H1 (cell line): ENCODE results near the gene NOD2. TPM values are rescaled to one million over a fixed set of nuclear protein-coding genes. Genes with fewer than 3 reads are reported as not detected.

Experiments
- CTCF ChIA-PET: fragments of 300-600 bp; sonication (Branson Sonifier 250); formaldehyde crosslinking; loops from one replicate; lab custom pipeline; 2021; ENCODE audit not compliant: partially characterized antibody; lab: Charles Lee
- POLR2A ChIA-PET: fragments of 300-600 bp; sonication (Branson Sonifier 250); formaldehyde crosslinking; loops from one replicate; lab custom pipeline; 2021; ENCODE audit warnings: inconsistent platforms; ENCODE audit not compliant: partially characterized antibody; lab: Charles Lee
- DNase-seq, 2 experiments: peaks; one replicate each; pipeline versions ENCODE4 v3.0.0 to v3.0.0-alpha.2; 2010 to 2022; ENCODE audit warnings: low spot score in 2 of 2, low read depth in 1 of 2, mixed read lengths in 1 of 2
- FAIRE-seq: peaks from 2 replicates; lab custom pipeline; 2011; peaks lifted over from hg19 to GRCh38; lab: Jason Lieb, UNC
- H2AFZ ChIP-seq: 2 replicates; pipeline ENCODE4 v1.8.1; 2012; ENCODE audit warnings: low read length, inconsistent platforms
- H2AK5ac ChIP-seq: 2 replicates; pipeline ENCODE4 v1.6.1; 2013; ENCODE audit warnings: low read depth, low read length
- H2BK120ac ChIP-seq: replicated peaks from 2 replicates; pipeline ENCODE3; 2013; ENCODE audit warnings: low read depth, low read length, inconsistent platforms
- H2BK12ac ChIP-seq: 2 replicates; pipeline ENCODE4 v1.6.1; 2013; ENCODE audit warnings: low read depth, low read length
- H2BK15ac ChIP-seq: 2 replicates; pipeline ENCODE4 v1.6.1; 2013; ENCODE audit warnings: low read length
- H2BK20ac ChIP-seq: 2 replicates; pipeline ENCODE4 v1.6.1; 2013; ENCODE audit warnings: low read length
- H2BK5ac ChIP-seq: 2 replicates; pipeline ENCODE4 v1.6.1; 2013; ENCODE audit warnings: low read depth, low read length
- H3K14ac ChIP-seq: 2 replicates; pipeline ENCODE4 v1.6.1; 2013; ENCODE audit warnings: inconsistent platforms; ENCODE audit not compliant: insufficient read length
- H3K18ac ChIP-seq: 2 replicates; pipeline ENCODE4 v1.6.1; 2013; ENCODE audit warnings: low read length; ENCODE audit errors: extremely low read depth
- H3K23ac ChIP-seq: 2 replicates; pipeline ENCODE4 v1.6.1; 2013; ENCODE audit warnings: inconsistent platforms; ENCODE audit not compliant: insufficient read length
- H3K23me2 ChIP-seq: 2 replicates; pipeline ENCODE4 v1.6.1; 2013; ENCODE audit warnings: low read depth, low read length
- H3K27ac ChIP-seq: 2 replicates; pipeline ENCODE4 v1.6.1; 2011; ENCODE audit warnings: low read depth, low read length, inconsistent platforms
- H3K27me3 ChIP-seq, 4 experiments: replicated peaks in 1 of 4; 1 replicate in 1 of 4; 2 replicates in 3 of 4; pipeline versions ENCODE4 v1.6.1 to v1.8.1; 2011 to 2013; ENCODE audit warnings: low read length in 3 of 4, mild to moderate bottlenecking in 3 of 4, inconsistent platforms in 2 of 4, mixed read lengths in 2 of 4, moderate library complexity in 1 of 4; ENCODE audit not compliant: control insufficient read depth in 3 of 4, insufficient read depth in 3 of 4; ENCODE audit errors: extremely low read depth in 1 of 4
- H3K36me3 ChIP-seq, 4 experiments: 2 replicates each; pipeline versions ENCODE4 v1.6.1 to v1.8.1; 2011 to 2013; ENCODE audit warnings: mild to moderate bottlenecking in 4 of 4, low read length in 3 of 4, moderate library complexity in 2 of 4, control low read depth in 1 of 4, inconsistent platforms in 1 of 4; ENCODE audit not compliant: insufficient read depth in 4 of 4, control insufficient read depth in 2 of 4
- H3K4ac ChIP-seq: replicated peaks from 2 replicates; pipeline ENCODE3; 2013; ENCODE audit warnings: low read length, low read depth, mixed read lengths, inconsistent platforms; ENCODE audit not compliant: insufficient read length
- H3K4me1 ChIP-seq, 4 experiments: replicated peaks in 1 of 4; 1 replicate in 1 of 4; 2 replicates in 3 of 4; pipeline versions ENCODE4 v1.6.1 to v1.8.1; 2011 to 2013; ENCODE audit warnings: low read length in 3 of 4, inconsistent platforms in 2 of 4, mixed read lengths in 1 of 4; ENCODE audit not compliant: insufficient read depth in 4 of 4, control insufficient read depth in 3 of 4
- H3K4me2 ChIP-seq, 2 experiments: 2 replicates each; pipeline versions ENCODE4 v1.6.1 to v1.8.1; 2011 to 2013; ENCODE audit warnings: low read depth in 2 of 2, low read length in 2 of 2, control low read depth in 1 of 2, inconsistent platforms in 1 of 2, mild to moderate bottlenecking in 1 of 2; ENCODE audit not compliant: insufficient read depth in 1 of 2
- H3K4me3 ChIP-seq, 4 experiments: fragments of 200-600, 300-600 bp in 1 of 4; sonication (generic), shearing (Covaris generic), sonication (Bioruptor Twin) in 1 of 4; 2 replicates each; pipeline versions ENCODE4 v1.5.1 to v1.8.1; 2011 to 2016; ENCODE audit warnings: low read length in 4 of 4, low read depth in 3 of 4, control low read depth in 2 of 4, inconsistent platforms in 2 of 4, mild to moderate bottlenecking in 2 of 4, mixed read lengths in 1 of 4, moderate library complexity in 1 of 4; ENCODE audit not compliant: insufficient read depth in 2 of 4; ENCODE audit errors: extremely low read depth in 1 of 4
- H3K56ac ChIP-seq: replicated peaks from 2 replicates; pipeline ENCODE3; 2013; ENCODE audit warnings: low read depth, mild to moderate bottlenecking, mixed read lengths, low read length, inconsistent platforms; ENCODE audit not compliant: insufficient read length
- H3K79me1 ChIP-seq: 2 replicates; pipeline ENCODE4 v1.6.1; 2013; ENCODE audit warnings: low read depth, low read length, control low read depth
- H3K79me2 ChIP-seq, 2 experiments: 2 replicates each; pipeline versions ENCODE4 v1.6.1 to v1.8.1; 2012 to 2013; ENCODE audit warnings: low read length in 2 of 2, mild to moderate bottlenecking in 2 of 2, inconsistent platforms in 1 of 2; ENCODE audit not compliant: insufficient read depth in 2 of 2, control insufficient read depth in 1 of 2
- H3K9ac ChIP-seq, 4 experiments: replicated peaks in 1 of 4; 1 replicate in 1 of 4; 2 replicates in 3 of 4; pipeline versions ENCODE4 v1.6.1 to v1.8.1; 2011 to 2013; ENCODE audit warnings: low read depth in 3 of 4, low read length in 3 of 4, control low read depth in 2 of 4, mild to moderate bottlenecking in 2 of 4, moderate library complexity in 2 of 4, inconsistent platforms in 1 of 4; ENCODE audit errors: extremely low read depth in 1 of 4
- H3K9me3 ChIP-seq, 2 experiments: 2 replicates each; pipeline versions ENCODE4 v1.6.1 to v1.8.1; 2012 to 2013; ENCODE audit warnings: mild to moderate bottlenecking in 2 of 2, moderate library complexity in 2 of 2, control low read depth in 1 of 2, inconsistent platforms in 1 of 2, low read depth in 1 of 2, low read length in 1 of 2, mixed read lengths in 1 of 2; ENCODE audit not compliant: insufficient read depth in 2 of 2
- H4K20me1 ChIP-seq, 2 experiments: replicated peaks in 1 of 2; 2 replicates each; pipeline versions ENCODE3 to v1.8.1; 2011 to 2013; ENCODE audit warnings: inconsistent platforms in 2 of 2, low read length in 2 of 2, mild to moderate bottlenecking in 1 of 2; ENCODE audit not compliant: insufficient read depth in 2 of 2, control insufficient read depth in 1 of 2
- H4K5ac ChIP-seq: 2 replicates; pipeline ENCODE4 v1.6.1; 2013; ENCODE audit warnings: low read length, low read depth, mixed read lengths, inconsistent platforms; ENCODE audit not compliant: insufficient read length
- H4K8ac ChIP-seq: 2 replicates; pipeline ENCODE4 v1.8.0; 2013; ENCODE audit warnings: mild to moderate bottlenecking, moderate library complexity, low read length, inconsistent platforms; ENCODE audit not compliant: insufficient read depth; ENCODE audit errors: extremely low read depth
- H4K91ac ChIP-seq: replicated peaks from 2 replicates; pipeline ENCODE3; 2013; ENCODE audit warnings: low read length, mixed read lengths, inconsistent platforms; ENCODE audit not compliant: insufficient read length
- BACH1 ChIP-seq: IDR thresholded peaks from 2 replicates; pipeline ENCODE4 v1.6.1; 2012; ENCODE audit warnings: low read length, improper control_type of control experiment
- BCL11A ChIP-seq, 2 experiments: IDR thresholded peaks; one replicate each; pipeline ENCODE4 v1.6.1; 2011; ENCODE audit warnings: low read depth in 2 of 2, low read length in 2 of 2, mild to moderate bottlenecking in 2 of 2
- BRCA1 ChIP-seq: IDR thresholded peaks from 2 replicates; pipeline ENCODE4 v1.6.1; 2012; ENCODE audit warnings: low read depth, low read length, improper control_type of control experiment
- CEBPB ChIP-seq: IDR thresholded peaks from 2 replicates; pipeline ENCODE4 v1.6.1; 2012; ENCODE audit warnings: low read depth, low read length
- EZH2 ChIP-seq: fragments of 200-600 bp; sonication (generic); IDR thresholded peaks from 2 replicates; pipeline ENCODE4 v1.7.1; 2012; ENCODE audit warnings: low read depth, mild to moderate bottlenecking, moderate library complexity, low read length, inconsistent platforms; ENCODE audit not compliant: severe bottlenecking
- GTF2F1 ChIP-seq: IDR thresholded peaks from 2 replicates; pipeline ENCODE4 v1.6.1; 2012; ENCODE audit warnings: low read depth, low read length, improper control_type of control experiment, borderline replicate concordance
- JUND ChIP-seq: IDR thresholded peaks from 2 replicates; pipeline ENCODE4 v1.6.1; 2011; ENCODE audit warnings: mild to moderate bottlenecking, improper control_type of control experiment, low read length
- KDM1A ChIP-seq: fragments of 200-600, 300-600 bp; sonication (generic); IDR thresholded peaks from 2 replicates; pipeline ENCODE4 v1.7.1; 2016; ENCODE audit warnings: mild to moderate bottlenecking, low read length, borderline replicate concordance
- KDM5A ChIP-seq: fragments of 200-600 bp; IDR thresholded peaks from 2 replicates; pipeline ENCODE4 v1.7.1; 2012; ENCODE audit warnings: mild to moderate bottlenecking, low read length, inconsistent platforms, mixed read lengths
- POLR2AphosphoS5 ChIP-seq: IDR thresholded peaks from 2 replicates; pipeline ENCODE4 v1.6.1; 2011; ENCODE audit warnings: low read depth, low read length
- RXRA ChIP-seq: IDR thresholded peaks from 2 replicates; pipeline ENCODE4 v1.6.1; 2011; ENCODE audit warnings: low read depth, mild to moderate bottlenecking, low read length, moderate library complexity; ENCODE audit not compliant: insufficient read depth
- SIRT6 ChIP-seq: IDR thresholded peaks from one replicate; pipeline ENCODE4 v1.7.1; 2012; ENCODE audit warnings: low read length, inconsistent platforms
- TAF1 ChIP-seq: IDR thresholded peaks from 2 replicates; pipeline ENCODE4 v1.6.1; 2011; ENCODE audit warnings: mild to moderate bottlenecking, low read depth, low read length
- TBP ChIP-seq: IDR thresholded peaks from 2 replicates; pipeline ENCODE4 v1.6.1; 2011; ENCODE audit warnings: low read depth, low read length, improper control_type of control experiment
- TCF12 ChIP-seq: IDR thresholded peaks from 2 replicates; pipeline ENCODE4 v1.6.1; 2011; ENCODE audit warnings: low read depth, mild to moderate bottlenecking, low read length
- WGBS, 2 experiments: shearing (Covaris generic) in 1 of 2; methylation state at CpG; one replicate each; pipeline versions ENCODE4 v1.1.6 to v1.1.7; 2013 to 2015; ENCODE audit warnings: low lambda C conversion rate in 2 of 2, mixed read lengths in 2 of 2, inconsistent platforms in 1 of 2, low coverage in 1 of 2, missing lambda C conversion rate in 1 of 2; ENCODE audit not compliant: insufficient replicate concordance in 2 of 2, insufficient coverage in 1 of 2, insufficient read length in 1 of 2; ENCODE audit errors: extremely low coverage in 1 of 2, missing lambda C conversion rate in 1 of 2; 5-methylcytosine and 5-hydroxymethylcytosine counted together
- polyA plus RNA-seq, 7 experiments: library from polyadenylated mRNA; depleted of rRNA in 3 of 7; stranded (reverse) in 5 of 7; unstranded in 2 of 7; fragments of >200 nt in 5 of 7; fragments of 200-250 nt in 2 of 7; gene quantifications; 1 replicate in 5 of 7; 2 replicates in 1 of 7; 4 replicates in 1 of 7; pipeline versions ENCODE4 v1.2.1 to v1.2.3, GENCODE V29; 2011 to 2013; ENCODE audit warnings: missing spikeins in 2 of 7, mixed read lengths in 2 of 7
- total RNA-seq: library from RNA; stranded (reverse); fragmentation: NEBNext Ultra II Directional; extraction: Animal tissue kit (Norgen Biotek cat#: 25700); gene quantifications from 2 replicates; pipeline ENCODE4 v1.2.1, GENCODE V29; 2021
- TF ChIP-seq, protein P1 (sequence below): IDR thresholded peaks from 2 replicates; pipeline ENCODE4 v1.6.1; 2012; ENCODE audit warnings: inconsistent platforms

Gene NOD2
- total and polyA plus RNA-seq, 2 of the 8 experiments (the other 6 are each of a cell fraction or from before 2014, with no cell fraction given), result 0.37 to 0.42 TPM

DNA sequence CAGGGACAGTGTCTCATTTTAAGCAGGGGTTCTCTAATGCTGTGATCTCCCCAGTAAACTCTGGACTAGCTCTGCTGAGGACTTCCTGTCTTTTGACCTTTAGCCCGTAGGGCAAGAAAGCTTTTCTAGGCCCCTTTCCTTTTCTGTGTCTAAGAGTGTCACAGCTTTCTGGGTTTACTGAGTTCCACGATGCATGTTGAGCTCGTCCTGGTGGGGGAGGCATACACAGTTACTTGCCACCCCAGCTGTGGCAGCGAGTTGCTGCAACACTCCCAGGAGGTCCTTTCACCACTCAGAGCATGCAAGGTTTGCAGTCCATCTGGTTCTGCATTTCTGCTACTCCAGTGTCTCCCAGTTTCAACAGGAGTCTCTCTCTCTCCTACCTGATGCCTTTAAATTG lies 23.7 kb downstream of the NOD2 start:
- no peak overlapping the region for H2BK20ac ChIP-seq
- CTCF ChIA-PET, result interaction anchor here (1.3 to 2.5 kb wide), 4 partner anchors 18 to 89 kb away, joined by 3 to 11 read pairs (median 6); no protein-coding TSS in a partner anchor
- H2BK12ac ChIP-seq, result no peak overlapping the region
- H2BK120ac ChIP-seq, result no peak overlapping the region
- H3K27me3 ChIP-seq, result no peaks in the 10 kb centered on the region
- FAIRE-seq, result no peak
- H3K4me1 ChIP-seq, result peaks cover 0 to 12% (median 3%) of the 10 kb centered on the region in 4 experiments; a peak in 5 of 7 replicates
- no peak overlapping the region for H3K9ac ChIP-seq
- no peak overlapping the region; the same call in 1 of the 2 replicates for H2AFZ ChIP-seq
- H4K8ac ChIP-seq, result no peak overlapping the region; the same call in 1 of the 2 replicates
- no peak overlapping the region for H2AK5ac ChIP-seq
- H3K4ac ChIP-seq, result no peak overlapping the region
- H3K4me3 ChIP-seq, result no peak overlapping the region
- TF ChIP-seq JUND (no peak), TAF1 (no peak), KDM1A (no peak), CEBPB (no peak), KDM5A (no peak), SIRT6 (no peak), GTF2F1 (no peak), RXRA (no peak), BACH1 (no peak), BCL11A (IDR thresholded peaks at IDR 0.05; ENCODE audit: low read depth in 2 of 2, low read length in 2 of 2) (no peak), POLR2AphosphoS5 (no peak), EZH2 (no peak), BRCA1 (no peak), TCF12 (no peak), TBP (no peak)
- TF ChIP-seq, protein P1, sequence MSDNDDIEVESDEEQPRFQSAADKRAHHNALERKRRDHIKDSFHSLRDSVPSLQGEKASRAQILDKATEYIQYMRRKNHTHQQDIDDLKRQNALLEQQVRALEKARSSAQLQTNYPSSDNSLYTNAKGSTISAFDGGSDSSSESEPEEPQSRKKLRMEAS, result no peak
- TF ChIP-seq, all 59 proteins: peak for 0
- Histone ChIP-seq H2BK5ac (no peak overlapping the region), H3K9me3 (no peaks in the 10 kb centered on the region), H3K79me1 (no peaks in the 10 kb centered on the region), H3K56ac (no peak overlapping the region), H4K91ac (no peak overlapping the region), H3K18ac (no peak overlapping the region), H3K79me2 (no peaks in the 10 kb centered on the region), H3K23ac (no peak overlapping the region), H3K27ac (no peak overlapping the region), H3K23me2 (peaks cover 2% of the 10 kb centered on the region; the same call in 1 of the 2 replicates), H4K20me1 (no peaks in the 10 kb centered on the region), H3K14ac (no peak overlapping the region), H4K5ac (no peak overlapping the region), H3K36me3 (no peaks in the 10 kb centered on the region), H2BK15ac (no peak overlapping the region), H3K4me2 (no peak overlapping the region)
- POLR2A ChIA-PET, result no interaction called here
- no peak for DNase-seq
- WGBS, 2 experiments, result 91% methylated on average over 4 of the region's 4 CpGs; no CpG with 5 or more reads in 1 of the 2 experiments
